ENCODE results near the gene JAK1. TPM values are rescaled to one million over a fixed set of nuclear protein-coding genes. Genes with fewer than 3 reads are reported as not detected.

The JAK1 gene
- total and polyA plus RNA-seq, 10 of the 15 experiments (the other 5 are each of a cell fraction or from before 2014, with no cell fraction given) = 9.6 to 45.5 (median 35.7) TPM

DNA sequence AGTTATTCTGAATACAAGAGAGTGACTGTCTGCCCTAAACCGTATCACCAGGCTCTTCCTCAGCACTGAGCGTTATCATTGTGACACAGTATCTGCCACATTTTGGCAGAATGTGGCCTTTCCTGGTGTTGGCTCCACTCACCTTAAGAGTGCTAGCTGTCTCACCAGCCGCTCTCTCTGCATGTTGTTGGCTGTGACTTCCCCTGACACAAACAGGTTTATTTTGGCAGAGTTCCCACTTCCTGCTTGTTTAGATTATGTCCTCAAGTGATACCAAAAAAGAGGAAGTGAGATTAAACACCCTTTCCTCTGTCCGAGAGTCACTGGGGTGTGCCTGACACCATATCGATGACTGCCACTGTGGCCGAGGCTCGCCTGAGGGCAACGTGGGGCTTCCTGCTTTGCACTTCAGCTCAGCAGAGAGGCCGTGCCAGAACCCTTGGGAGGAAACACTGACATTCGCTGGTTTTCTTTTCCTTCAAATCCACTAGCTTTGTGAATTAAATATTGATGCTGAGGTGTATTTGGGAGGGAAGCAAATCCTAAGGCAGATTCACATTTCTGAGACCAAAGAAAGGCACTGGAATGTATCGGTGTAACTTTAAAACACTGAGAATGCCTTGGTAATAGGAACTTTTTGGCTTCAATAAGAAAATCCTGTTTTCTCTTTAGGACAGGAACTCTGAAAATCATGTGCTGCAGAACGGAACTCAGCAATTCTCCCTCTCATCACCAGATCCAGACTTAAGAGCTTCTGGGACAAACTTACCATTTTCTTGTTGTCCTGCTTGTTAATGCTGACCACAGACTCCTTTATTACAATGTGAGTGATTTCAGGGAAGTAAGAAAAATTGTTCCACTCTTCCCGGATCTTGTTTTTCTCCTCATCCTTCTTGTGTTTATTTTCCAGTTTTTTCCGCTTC lies 102.1 kb downstream of the JAK1 start (continued):
- TF ChIP-seq, protein P1, sequence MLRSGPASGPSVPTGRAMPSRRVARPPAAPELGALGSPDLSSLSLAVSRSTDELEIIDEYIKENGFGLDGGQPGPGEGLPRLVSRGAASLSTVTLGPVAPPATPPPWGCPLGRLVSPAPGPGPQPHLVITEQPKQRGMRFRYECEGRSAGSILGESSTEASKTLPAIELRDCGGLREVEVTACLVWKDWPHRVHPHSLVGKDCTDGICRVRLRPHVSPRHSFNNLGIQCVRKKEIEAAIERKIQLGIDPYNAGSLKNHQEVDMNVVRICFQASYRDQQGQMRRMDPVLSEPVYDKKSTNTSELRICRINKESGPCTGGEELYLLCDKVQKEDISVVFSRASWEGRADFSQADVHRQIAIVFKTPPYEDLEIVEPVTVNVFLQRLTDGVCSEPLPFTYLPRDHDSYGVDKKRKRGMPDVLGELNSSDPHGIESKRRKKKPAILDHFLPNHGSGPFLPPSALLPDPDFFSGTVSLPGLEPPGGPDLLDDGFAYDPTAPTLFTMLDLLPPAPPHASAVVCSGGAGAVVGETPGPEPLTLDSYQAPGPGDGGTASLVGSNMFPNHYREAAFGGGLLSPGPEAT (IDR thresholded peaks at IDR 0.05; ENCODE audit: low read depth) = peak; percentile 80; the same call in 1 of the 2 replicates
- 0 out of 2 replicates have a peak, but pooled peaks have one; percentile 41 for TF ChIP-seq RAD51 (IDR thresholded peaks at IDR 0.05)
- TF ChIP-seq ZBTB11 (CRISPR knock-in tag; IDR thresholded peaks at IDR 0.05) = no peak
- TF ChIP-seq SUZ12 (IDR thresholded peaks at IDR 0.05; ENCODE audit: unreplicated experiment) = no peak
- TF ChIP-seq SIX5 (IDR thresholded peaks at IDR 0.05; ENCODE audit: low read depth, low read length, severe bottlenecking) = peak; percentile 6
- no peak for TF ChIP-seq RFX5 (IDR thresholded peaks at IDR 0.05; ENCODE audit: low read depth, low read length)
- 0 out of 2 replicates have a peak, but pooled peaks have one; percentile 43 for TF ChIP-seq JUNB (IDR thresholded peaks at IDR 0.05)
- TF ChIP-seq NFYA (IDR thresholded peaks at IDR 0.05; ENCODE audit: borderline replicate concordance, low read depth, low read length) = no peak
- TF ChIP-seq CBX3 (IDR thresholded peaks at IDR 0.05; ENCODE audit: borderline replicate concordance, low read depth) = no peak
- peak; percentile 83 for TF ChIP-seq MEF2B (IDR thresholded peaks at IDR 0.05; ENCODE audit: partially characterized antibody, poor library complexity, severe bottlenecking)
- peak; percentile 62; the same call in 1 of the 2 replicates for TF ChIP-seq LARP7 (IDR thresholded peaks at IDR 0.05)
- TF ChIP-seq ZNF592 (IDR thresholded peaks at IDR 0.05) = no peak
- TF ChIP-seq, protein P2, sequence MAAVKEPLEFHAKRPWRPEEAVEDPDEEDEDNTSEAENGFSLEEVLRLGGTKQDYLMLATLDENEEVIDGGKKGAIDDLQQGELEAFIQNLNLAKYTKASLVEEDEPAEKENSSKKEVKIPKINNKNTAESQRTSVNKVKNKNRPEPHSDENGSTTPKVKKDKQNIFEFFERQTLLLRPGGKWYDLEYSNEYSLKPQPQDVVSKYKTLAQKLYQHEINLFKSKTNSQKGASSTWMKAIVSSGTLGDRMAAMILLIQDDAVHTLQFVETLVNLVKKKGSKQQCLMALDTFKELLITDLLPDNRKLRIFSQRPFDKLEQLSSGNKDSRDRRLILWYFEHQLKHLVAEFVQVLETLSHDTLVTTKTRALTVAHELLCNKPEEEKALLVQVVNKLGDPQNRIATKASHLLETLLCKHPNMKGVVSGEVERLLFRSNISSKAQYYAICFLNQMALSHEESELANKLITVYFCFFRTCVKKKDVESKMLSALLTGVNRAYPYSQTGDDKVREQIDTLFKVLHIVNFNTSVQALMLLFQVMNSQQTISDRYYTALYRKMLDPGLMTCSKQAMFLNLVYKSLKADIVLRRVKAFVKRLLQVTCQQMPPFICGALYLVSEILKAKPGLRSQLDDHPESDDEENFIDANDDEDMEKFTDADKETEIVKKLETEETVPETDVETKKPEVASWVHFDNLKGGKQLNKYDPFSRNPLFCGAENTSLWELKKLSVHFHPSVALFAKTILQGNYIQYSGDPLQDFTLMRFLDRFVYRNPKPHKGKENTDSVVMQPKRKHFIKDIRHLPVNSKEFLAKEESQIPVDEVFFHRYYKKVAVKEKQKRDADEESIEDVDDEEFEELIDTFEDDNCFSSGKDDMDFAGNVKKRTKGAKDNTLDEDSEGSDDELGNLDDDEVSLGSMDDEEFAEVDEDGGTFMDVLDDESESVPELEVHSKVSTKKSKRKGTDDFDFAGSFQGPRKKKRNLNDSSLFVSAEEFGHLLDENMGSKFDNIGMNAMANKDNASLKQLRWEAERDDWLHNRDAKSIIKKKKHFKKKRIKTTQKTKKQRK (IDR thresholded peaks at IDR 0.05; ENCODE audit: low read depth, low read length) = no peak
- no peak for TF ChIP-seq MYB (IDR thresholded peaks at IDR 0.05; ENCODE audit: borderline replicate concordance, low read depth, low read length)
- no peak for TF ChIP-seq WRNIP1 (IDR thresholded peaks at IDR 0.05; ENCODE audit: borderline replicate concordance, low read depth, low read length)
- TF ChIP-seq NBN (IDR thresholded peaks at IDR 0.05) = peak; percentile 78
